Subcutaneous adipose tissue (tissue), 4 donors: Measurements from ENCODE around the gene OPCML. TPM values are rescaled to one million over a fixed set of nuclear protein-coding genes. Genes with fewer than 3 reads are reported as not detected.

ENCODE experiments used
- total RNA-seq, 4 donors: library from RNA; depleted of rRNA; stranded (reverse); fragments of >200 nt; gene quantifications; one replicate each; pipeline ENCODE4 v1.1.0, GENCODE V29; 2016
- TF ChIP-seq, protein P1 (sequence below): fragments of 450-650 bp; IDR thresholded peaks from one replicate; pipeline ENCODE4 v1.5.1; 2016; ENCODE audit warnings: low read depth, mild to moderate bottlenecking, control low read depth, antibody characterized with exemption, moderate library complexity

OPCML gene
- total RNA-seq, 4 donors from 2014 or later = under 0.01 TPM; not detected in 3

DNA sequence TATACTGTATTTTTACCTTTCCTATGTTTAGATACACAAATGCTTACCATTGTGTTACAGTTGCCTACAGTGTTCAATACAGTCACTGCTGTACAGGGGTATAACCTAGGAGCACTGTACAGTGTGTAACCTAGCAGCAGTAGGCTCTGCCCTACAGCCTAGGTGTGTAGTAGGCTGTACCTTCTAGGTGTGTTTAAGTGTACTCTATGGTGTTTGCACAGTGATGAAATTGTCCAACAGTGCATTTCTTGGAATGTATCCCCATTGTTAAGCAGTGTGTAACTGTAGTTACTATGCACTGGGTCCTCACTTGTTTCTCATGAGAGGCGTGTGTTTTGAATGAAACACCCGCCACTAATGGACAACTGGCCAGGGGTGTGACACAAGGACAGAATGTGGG is 269.0 kb downstream of the OPCML start:
- TF ChIP-seq, protein P1, sequence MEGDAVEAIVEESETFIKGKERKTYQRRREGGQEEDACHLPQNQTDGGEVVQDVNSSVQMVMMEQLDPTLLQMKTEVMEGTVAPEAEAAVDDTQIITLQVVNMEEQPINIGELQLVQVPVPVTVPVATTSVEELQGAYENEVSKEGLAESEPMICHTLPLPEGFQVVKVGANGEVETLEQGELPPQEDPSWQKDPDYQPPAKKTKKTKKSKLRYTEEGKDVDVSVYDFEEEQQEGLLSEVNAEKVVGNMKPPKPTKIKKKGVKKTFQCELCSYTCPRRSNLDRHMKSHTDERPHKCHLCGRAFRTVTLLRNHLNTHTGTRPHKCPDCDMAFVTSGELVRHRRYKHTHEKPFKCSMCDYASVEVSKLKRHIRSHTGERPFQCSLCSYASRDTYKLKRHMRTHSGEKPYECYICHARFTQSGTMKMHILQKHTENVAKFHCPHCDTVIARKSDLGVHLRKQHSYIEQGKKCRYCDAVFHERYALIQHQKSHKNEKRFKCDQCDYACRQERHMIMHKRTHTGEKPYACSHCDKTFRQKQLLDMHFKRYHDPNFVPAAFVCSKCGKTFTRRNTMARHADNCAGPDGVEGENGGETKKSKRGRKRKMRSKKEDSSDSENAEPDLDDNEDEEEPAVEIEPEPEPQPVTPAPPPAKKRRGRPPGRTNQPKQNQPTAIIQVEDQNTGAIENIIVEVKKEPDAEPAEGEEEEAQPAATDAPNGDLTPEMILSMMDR = no peak

DNA sequence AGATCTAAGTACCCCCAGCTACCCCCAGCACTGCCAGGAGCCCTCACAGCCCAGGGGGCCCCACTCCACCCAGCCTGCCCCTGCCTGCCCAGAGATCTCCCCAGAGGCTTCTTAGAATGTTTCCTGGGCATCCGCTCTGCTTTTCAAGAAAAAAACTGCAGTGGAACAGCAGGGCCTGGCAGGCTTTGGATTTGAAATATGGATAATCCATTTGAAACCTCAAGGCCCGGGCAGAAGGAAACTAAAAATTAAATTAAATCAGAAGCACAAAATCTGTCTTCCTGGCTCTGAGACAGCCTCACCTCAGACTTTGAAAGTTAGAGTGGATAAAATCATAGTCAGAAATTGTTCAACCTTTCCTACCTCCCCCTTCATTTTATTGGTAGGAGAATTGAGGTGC is 273.6 kb downstream of the OPCML start:
- TF ChIP-seq, protein P1 = no peak

DNA sequence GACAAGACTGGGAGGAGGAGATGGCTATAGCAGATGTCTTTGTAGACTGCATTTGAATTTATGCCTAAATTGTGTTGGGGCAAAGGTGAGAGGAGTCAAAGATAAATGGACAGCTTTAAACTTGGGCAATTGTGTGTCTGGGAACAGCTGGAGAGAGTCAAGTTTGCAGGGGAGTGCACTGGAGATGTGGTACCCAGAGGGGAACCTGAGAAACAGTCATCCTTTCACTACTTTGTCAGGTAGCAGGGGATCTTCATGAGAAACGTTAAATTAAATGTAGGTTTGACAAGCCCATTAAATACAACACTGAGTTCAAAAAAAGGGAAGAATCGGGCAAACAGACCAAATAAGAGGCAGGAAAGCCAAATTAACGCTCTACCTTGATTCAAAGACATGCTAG is 277.7 kb downstream of the OPCML start:
- TF ChIP-seq, protein P1 = no peak

DNA sequence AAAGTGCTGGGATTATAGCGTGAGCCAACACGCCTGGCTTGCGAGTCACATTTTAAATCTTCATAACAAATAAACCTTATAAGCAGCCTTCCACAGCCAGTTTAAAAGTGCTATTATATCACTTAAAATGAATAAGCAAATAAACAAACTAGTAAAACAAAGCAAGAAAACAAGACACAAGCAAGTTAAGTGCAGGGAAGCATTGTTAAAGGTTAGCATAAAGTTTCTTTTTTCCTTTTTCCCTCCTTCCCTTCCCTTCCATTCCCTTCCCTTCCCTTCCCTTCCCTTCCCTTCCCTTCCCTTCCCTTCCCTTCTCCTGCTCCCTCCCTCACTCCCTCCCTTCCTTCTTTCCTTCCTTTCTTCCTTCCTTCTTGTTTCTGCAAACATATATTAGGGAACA is 278.7 kb downstream of the OPCML start:
- TF ChIP-seq, protein P1 = no peak

DNA sequence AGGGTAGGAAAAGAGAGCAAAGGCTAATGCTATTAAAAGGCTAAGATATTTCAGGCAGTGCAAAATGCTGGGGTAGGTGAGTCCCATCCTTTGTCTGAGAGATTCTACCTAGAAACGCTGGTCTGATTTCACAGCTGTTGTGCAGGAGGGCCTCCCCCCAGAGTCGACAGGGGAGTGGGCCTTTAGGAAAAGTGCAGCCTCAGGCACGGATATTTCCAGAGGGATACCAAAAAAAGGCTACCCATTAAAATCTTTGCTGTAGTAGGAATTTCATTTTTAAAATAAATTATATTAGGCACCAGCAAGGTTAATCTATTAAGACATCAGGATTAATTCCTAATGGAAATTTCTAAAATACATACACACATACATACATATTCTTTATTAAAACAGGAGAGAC is 280.5 kb downstream of the OPCML start:
- TF ChIP-seq, protein P1 = no peak

DNA sequence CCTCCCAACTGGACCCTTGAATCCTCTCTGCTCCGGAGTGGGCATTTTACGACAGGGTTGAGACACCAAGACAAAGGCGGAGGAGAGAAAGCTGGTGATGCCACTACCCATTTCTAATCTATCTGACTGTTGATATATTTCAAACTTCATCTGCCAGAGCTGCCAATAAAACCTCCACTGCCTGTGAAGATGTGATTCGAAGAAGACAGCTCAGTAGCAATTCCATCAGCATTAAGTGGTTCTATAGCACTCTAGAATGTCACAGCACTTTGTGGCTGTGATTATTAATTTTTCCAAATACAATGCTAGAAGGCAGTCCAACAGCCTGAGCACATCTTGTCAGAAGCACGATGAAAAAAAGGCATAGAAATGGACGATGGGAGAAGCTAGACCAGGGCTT is 282.8 kb downstream of the OPCML start:
- TF ChIP-seq, protein P1 = no peak

DNA sequence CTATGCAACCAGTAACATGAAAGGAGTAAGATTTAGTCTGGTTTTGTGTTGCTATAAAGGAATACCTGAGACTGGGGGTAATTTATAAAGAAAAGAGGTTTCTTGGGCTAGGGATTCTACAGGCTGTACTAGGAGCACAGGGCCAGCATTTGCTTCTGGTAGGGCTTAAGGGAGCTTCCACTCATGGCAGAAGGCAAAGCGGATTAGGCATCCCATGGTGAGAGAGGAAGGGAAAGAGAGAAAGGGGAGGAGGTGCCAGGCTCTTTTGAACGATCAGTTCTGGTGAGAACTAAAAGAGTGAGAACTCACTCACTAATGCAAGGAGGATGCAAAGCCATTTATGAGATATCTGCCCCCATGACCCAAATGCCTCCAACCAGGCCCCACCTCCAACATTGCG is 283.2 kb downstream of the OPCML start:
- TF ChIP-seq, protein P1 = no peak
